ENCODE results near the gene FREM2.

- TF ChIP-seq EGR1 (IDR thresholded peaks at IDR 0.05) (no peak), TAF1 (IDR thresholded peaks at IDR 0.05; ENCODE audit: low read depth) (no peak), RAD21 (IDR thresholded peaks at IDR 0.05; ENCODE audit: low read depth) (no peak), CEBPB (IDR thresholded peaks at IDR 0.05) (no peak), TEAD4 (IDR thresholded peaks at IDR 0.05) (no peak), USF1 (IDR thresholded peaks at IDR 0.05) (no peak), REST (IDR thresholded peaks at IDR 0.05; ENCODE audit: low read depth) (no peak), TCF12 (IDR thresholded peaks at IDR 0.05; ENCODE audit: low read depth) (no peak), ZBTB7A (IDR thresholded peaks at IDR 0.05; ENCODE audit: low read depth) (no peak)
Measured at GRCh38 chr13:38854226-38854625, 167.3 kb downstream of the FREM2 start.

All from Ishikawa (cell line).